Kidney (tissue), 14 donors: ENCODE measurements around the gene PLEKHA8. TPM values are rescaled to one million over a fixed set of nuclear protein-coding genes. Genes with fewer than 3 reads are reported as not detected.
A peak's percentile ranks its signal among the peaks of the same experiment; 100 is the strongest.

Experiments used
- DNase-seq, 5 donors: peaks; one replicate each; pipeline ENCODE4 v3.0.0-alpha.2; 2013 to 2020
- FAIRE-seq: peaks from 2 replicates; lab custom pipeline; 2012; peaks lifted over from hg19 to GRCh38; lab: Jason Lieb, UNC
- H3K27ac ChIP-seq, 2 donors: one replicate each; pipeline ENCODE4 v1.7.0; 2013; ENCODE audit warnings: low read depth in 2 of 2, low read length in 2 of 2, inconsistent platforms in 1 of 2
- H3K27me3 ChIP-seq: one replicate; pipeline ENCODE4 v1.7.1; 2013; ENCODE audit warnings: low read length, inconsistent platforms; ENCODE audit not compliant: control insufficient read depth, insufficient read depth
- H3K36me3 ChIP-seq, 3 donors: one replicate each; pipeline versions ENCODE4 v1.7.0 to v1.7.1; 2013; ENCODE audit warnings: low read length in 3 of 3, control low read depth in 1 of 3, inconsistent platforms in 1 of 3; ENCODE audit not compliant: insufficient read depth in 3 of 3, control insufficient read depth in 2 of 3
- H3K4me1 ChIP-seq, 3 donors: one replicate each; pipeline versions ENCODE4 v1.7.0 to v1.7.1; 2013; ENCODE audit warnings: low read length in 3 of 3, inconsistent platforms in 1 of 3, low read depth in 1 of 3; ENCODE audit not compliant: control insufficient read depth in 2 of 3, insufficient read depth in 2 of 3
- H3K4me3 ChIP-seq, 3 donors: one replicate each; pipeline versions ENCODE4 v1.7.0 to v1.8.1; 2013; ENCODE audit warnings: low read length in 3 of 3, control low read depth in 1 of 3, inconsistent platforms in 1 of 3
- H3K9ac ChIP-seq, 3 donors: one replicate each; pipeline versions ENCODE4 v1.7.0 to v1.7.1; 2013; ENCODE audit warnings: low read length in 3 of 3, control low read depth in 1 of 3, inconsistent platforms in 1 of 3
- H3K9me3 ChIP-seq, 3 donors: one replicate each; pipeline versions ENCODE4 v1.7.0 to v1.7.1; 2013; ENCODE audit warnings: low read length in 3 of 3, control low read depth in 1 of 3, inconsistent platforms in 1 of 3; ENCODE audit not compliant: control insufficient read depth in 2 of 3, insufficient read depth in 1 of 3
- CTCF ChIP-seq: IDR thresholded peaks from 3 replicates; pipeline ENCODE4 v1.5.1; 2012; ENCODE audit warnings: mild to moderate bottlenecking, moderate library complexity, borderline replicate concordance; ENCODE audit not compliant: insufficient read depth; ENCODE audit errors: extremely low read depth
- intact Hi-C: fragments of 100-400 bp; cut with DNase I; formaldehyde crosslinking; loops from one replicate; pipeline ENCODE4 v1.11.1; 2022
- polyA plus RNA-seq: library from polyadenylated mRNA; stranded (reverse); fragments of 350-450 nt; fragmentation: Illumina TruSeq; extraction: RNeasy Lipid Tissue Mini Kit (QIAGEN cat#74804); gene quantifications from one replicate; pipeline ENCODE4 v1.2.3, GENCODE V29; 2014; ENCODE audit warnings: low read depth, low replicate concordance; ENCODE audit not compliant: insufficient read depth
- total RNA-seq: library from RNA; stranded (reverse); fragmentation: NEBNext Ultra II Directional; extraction: Animal tissue kit (Norgen Biotek cat#: 25700); gene quantifications from one replicate; pipeline ENCODE4 v1.2.1, GENCODE V29; 2021
- donor health status: control.
- donor health status: control.
- donor health status: control.
- donor health status: control.
- donor health status: control.
- donor health status: DM: yes; HTN: yes; CAD: no.
- donor health status: Normal renal cell carcinoma (clear cell type).

PLEKHA8 gene
- total and polyA plus RNA-seq, 2 donors from 2014 or later = 4.8 to 8.5 TPM

- intact Hi-C loops = no loop called here
- H3K27ac ChIP-seq = no peak overlapping the region
- no peaks in the 10 kb centered on the region for H3K36me3 ChIP-seq
- H3K9me3 ChIP-seq = no peaks in the 10 kb centered on the region
- FAIRE-seq (no peak), DNase-seq (no peak)
- H3K27me3 ChIP-seq = no peaks in the 10 kb centered on the region
- peaks cover 0 to 11% (median 4%) of the 10 kb centered on the region in 3 donors for H3K4me1 ChIP-seq
- H3K4me3 ChIP-seq = no peak overlapping the region
- H3K9ac ChIP-seq = no peak overlapping the region
- no peak for TF ChIP-seq CTCF
These were observed 5.2 kb upstream of the PLEKHA8 start for GRCh38 chr7:30022991-30023390.

GRCh38 chr7:30023524-30023923 is 4.7 kb upstream of the PLEKHA8 start:
- intact Hi-C loops = no loop called here
- H3K36me3 ChIP-seq = no peaks in the 10 kb centered on the region
- H3K27ac ChIP-seq = no peak overlapping the region
- H3K4me1 ChIP-seq = peaks cover 0 to 11% (median 4%) of the 10 kb centered on the region in 3 donors
- H3K4me3 ChIP-seq = no peak overlapping the region
- no peaks in the 10 kb centered on the region for H3K9me3 ChIP-seq
- DNase-seq = no peak
- TF ChIP-seq CTCF = no peak
- no peak overlapping the region for H3K9ac ChIP-seq
- no peak for FAIRE-seq
- no peaks in the 10 kb centered on the region for H3K27me3 ChIP-seq

GRCh38 chr7:30026229-30027064 is 1.8 kb upstream of the PLEKHA8 start, which contains the start of gene FKBP14:
Gene FKBP14 (minus strand): TSS chr7:30026702. CDS start chr7:30026508, 194 bp downstream.
- Histone ChIP-seq H3K27me3 (no peaks in the 10 kb centered on the region), H3K4me1 (peaks cover 0 to 20% (median 9%) of the 10 kb centered on the region in 3 donors), H3K9ac (peak within 1 kb of the TSS; percentile 67 to 99 (median 82)), H3K27ac (peak within 1 kb of the TSS; percentile 81 to 90), H3K9me3 (no peaks in the 10 kb centered on the region), H3K36me3 (no peaks in the 10 kb centered on the region), H3K4me3 (peak within 1 kb of the TSS; percentile 93 to 100 (median 99))
- TF ChIP-seq CTCF = no peak
- peak; percentile 97 to 99 (median 98) for DNase-seq
- FAIRE-seq = peak; percentile 95
- intact Hi-C loops = no loop called here
